ENCODE measurements around the gene SPRR1B. TPM values are rescaled to one million over a fixed set of nuclear protein-coding genes. Genes with fewer than 3 reads are reported as not detected.
A peak's percentile ranks its signal among the peaks of the same experiment; 100 is the strongest.
"Not testable (repeated sequence)": the region's sequence is repeated elsewhere in the genome, so short reads cannot be mapped to it uniquely, and the experiment has no call there.

Gene SPRR1B
- total RNA-seq, 1 experiment from 2014 or later = not detected

- Histone ChIP-seq H3K4me2 (ENCODE audit: low read length) (no peak within 1 kb of the TSS), H3K79me2 (ENCODE audit: low read length) (no peaks in the 10 kb centered on the region), H3K4me3 (ENCODE audit: low read length) (no peak within 1 kb of the TSS), H3K36me3 (ENCODE audit: low read depth, low read length) (no peaks in the 10 kb centered on the region), H4K20me1 (ENCODE audit: low read length) (no peaks in the 10 kb centered on the region), H3F3A (ENCODE audit: low read length, unreplicated experiment) (no peaks in the 10 kb centered on the region), H3K27me3 (ENCODE audit: low read length) (peaks cover 22% of the 10 kb centered on the region), H2AFZ (ENCODE audit: low read length) (no peak within 1 kb of the TSS), H3K4me1 (ENCODE audit: insufficient read depth, low read length) (no peaks in the 10 kb centered on the region), H3K9me3 (ENCODE audit: low read length) (no peaks in the 10 kb centered on the region), H3K27ac (ENCODE audit: low read length) (no peak within 1 kb of the TSS), H3K9me2 (replicated peaks; ENCODE audit: low read length) (no peaks in the 10 kb centered on the region), H3K9ac (ENCODE audit: low read length) (no peak within 1 kb of the TSS)
- intact Hi-C loops (cut with micrococcal nuclease) = no loop called here
- DNase-seq = peak; percentile 22
- TF ChIP-seq CTCF (conservative IDR thresholded peaks at IDR 0.05; ENCODE audit: low read depth, low read length) (no peak), EZH2phosphoT487 (IDR thresholded peaks at IDR 0.05; ENCODE audit: borderline replicate concordance, low read length) (no peak), EZH2 (IDR thresholded peaks at IDR 0.05; ENCODE audit: low read length, unreplicated experiment) (no peak)
- ChIA-PET POLR2A (ENCODE audit: unreplicated experiment) (no interaction called here), CTCF (interaction anchor here (0.6 kb wide), 1 partner anchor 222 kb away, joined by 3 read pairs; no protein-coding TSS in a partner anchor)
- ATAC-seq = no peak
- no TSS peak for BruUV-seq (replicated peaks)
These were observed 29.6 kb upstream of the SPRR1B start, which contains the start of gene SPRR3 for GRCh38 chr1:153001382-153001781. TSS of gene SPRR3 (plus strand) at chr1:153001749. CDS start at chr1:153003021, 1,272 bp downstream.

- ATAC-seq; H2AFZ ChIP-seq (ENCODE audit: low read length); BruUV-seq (replicated peaks); POLR2A ChIA-PET (ENCODE audit: unreplicated experiment); H3K4me1 ChIP-seq (ENCODE audit: insufficient read depth, low read length); intact Hi-C loops (cut with micrococcal nuclease); H3K9me3 ChIP-seq (ENCODE audit: low read length); CTCF ChIA-PET; H3F3A ChIP-seq (ENCODE audit: low read length, unreplicated experiment); H3K9me2 ChIP-seq (replicated peaks; ENCODE audit: low read length); H3K4me2 ChIP-seq (ENCODE audit: low read length); H3K79me2 ChIP-seq (ENCODE audit: low read length); H3K4me3 ChIP-seq (ENCODE audit: low read length); DNase-seq; H4K20me1 ChIP-seq (ENCODE audit: low read length); H3K27ac ChIP-seq (ENCODE audit: low read length); H3K9ac ChIP-seq (ENCODE audit: low read length); H3K36me3 ChIP-seq (ENCODE audit: low read depth, low read length): not testable (repeated sequence)
- peaks cover 22% of the 10 kb centered on the region; the same call in 1 of the 2 replicates for H3K27me3 ChIP-seq (ENCODE audit: low read length)
These were observed 19.7 kb upstream of the SPRR1B start for GRCh38 chr1:153011235-153011758.

GRCh38 chr1:153021829-153022228 lies 9.2 kb upstream of the SPRR1B start:
- H3K4me1 ChIP-seq (ENCODE audit: insufficient read depth, low read length); H3K4me3 ChIP-seq (ENCODE audit: low read length); H3K4me2 ChIP-seq (ENCODE audit: low read length); H3K9me3 ChIP-seq (ENCODE audit: low read length); H3K9me2 ChIP-seq (replicated peaks; ENCODE audit: low read length); H3F3A ChIP-seq (ENCODE audit: low read length, unreplicated experiment); BruUV-seq (replicated peaks); H3K79me2 ChIP-seq (ENCODE audit: low read length); CTCF ChIA-PET; H4K20me1 ChIP-seq (ENCODE audit: low read length); DNase-seq; H3K9ac ChIP-seq (ENCODE audit: low read length); H3K36me3 ChIP-seq (ENCODE audit: low read depth, low read length); intact Hi-C loops (cut with micrococcal nuclease); H3K27ac ChIP-seq (ENCODE audit: low read length); H2AFZ ChIP-seq (ENCODE audit: low read length); ATAC-seq: not testable (repeated sequence)
- POLR2A ChIA-PET (ENCODE audit: unreplicated experiment) = interaction anchor here (0.5 kb wide), 1 partner anchor 11 kb away, joined by 3 read pairs; no protein-coding TSS in a partner anchor
- peaks cover 35% of the 10 kb centered on the region; the same call in 1 of the 2 replicates for H3K27me3 ChIP-seq (ENCODE audit: low read length)

- H3K9me2 ChIP-seq (replicated peaks; ENCODE audit: low read length); H2AFZ ChIP-seq (ENCODE audit: low read length); POLR2A ChIA-PET (ENCODE audit: unreplicated experiment); ATAC-seq; H3K36me3 ChIP-seq (ENCODE audit: low read depth, low read length); H3K9me3 ChIP-seq (ENCODE audit: low read length); DNase-seq; H3K79me2 ChIP-seq (ENCODE audit: low read length); H3K4me1 ChIP-seq (ENCODE audit: insufficient read depth, low read length); H3F3A ChIP-seq (ENCODE audit: low read length, unreplicated experiment); CTCF ChIA-PET; H4K20me1 ChIP-seq (ENCODE audit: low read length); H3K27ac ChIP-seq (ENCODE audit: low read length); H3K4me2 ChIP-seq (ENCODE audit: low read length); intact Hi-C loops (cut with micrococcal nuclease); BruUV-seq (replicated peaks); H3K4me3 ChIP-seq (ENCODE audit: low read length); H3K9ac ChIP-seq (ENCODE audit: low read length): not testable (repeated sequence)
- peaks cover 35% of the 10 kb centered on the region; the same call in 1 of the 2 replicates for H3K27me3 ChIP-seq (ENCODE audit: low read length)
These were observed 8.7 kb upstream of the SPRR1B start for GRCh38 chr1:153022340-153022739.

Measured in PC-3 (cell line).